K562 (cell line): ENCODE data around the gene SMAD5. TPM values are rescaled to one million over a fixed set of nuclear protein-coding genes. Genes with fewer than 3 reads are reported as not detected.

ENCODE experiments used
- ATAC-seq: fragments of 200-7000 bp; cut with Tn5 transposase; 3 replicates; pipeline ENCODE4 v1.9.1; 2020; ENCODE audit warnings: moderate library complexity
- BruUV-seq: library from RNA; stranded (reverse); fragments of 400-500 nt; replicated peaks from 2 replicates; lab custom pipeline; 2021; lab: Mats Ljungman, UMichigan
- CTCF ChIA-PET: fragments of 300-600 bp; formaldehyde crosslinking; extraction: SDS; loops from one replicate; lab custom pipeline; 2021; ENCODE audit warnings: low intra/inter-chr PET ratio; lab: Yijun Ruan, JAX
- POLR2A ChIA-PET: fragments of 300-600, 350-650 bp; sonication (Branson Sonifier 250); formaldehyde crosslinking; extraction: SDS; loops from one replicate; lab custom pipeline; 2021; ENCODE audit warnings: antibody characterized with exemption, inconsistent platforms; lab: Yijun Ruan, JAX
- DNase-seq, 4 experiments: peaks; one replicate each; pipeline versions ENCODE4 v3.0.0 to v3.0.0-alpha.2; 2011 to 2018; ENCODE audit warnings: low spot score in 3 of 4, mixed read lengths in 3 of 4; ENCODE audit errors: extremely low read depth in 1 of 4
- FAIRE-seq: peaks from 2 replicates; lab custom pipeline; 2011; peaks lifted over from hg19 to GRCh38; lab: Jason Lieb, UNC
- H2AFZ ChIP-seq: 2 replicates; pipeline ENCODE4 v1.6.0; 2011; ENCODE audit warnings: low read depth, low read length, control low read depth, inconsistent platforms
- H3K27ac ChIP-seq: fragments of 200-600 bp; 3 replicates; pipeline ENCODE4 v1.8.0; 2011; ENCODE audit warnings: low read depth, mild to moderate bottlenecking, control low read depth, inconsistent platforms, low read length, moderate library complexity, mixed read lengths; ENCODE audit errors: extremely low read depth
- H3K27me3 ChIP-seq, 2 experiments: fragments of 300-600 bp in 1 of 2; 2 replicates in 1 of 2; 3 replicates in 1 of 2; pipeline versions ENCODE4 v1.6.0 to v1.8.0; 2011; ENCODE audit warnings: inconsistent platforms in 2 of 2, low read length in 2 of 2, mild to moderate bottlenecking in 1 of 2, mixed read lengths in 1 of 2, moderate library complexity in 1 of 2; ENCODE audit not compliant: control insufficient read depth in 2 of 2, insufficient read depth in 2 of 2
- H3K36me3 ChIP-seq: fragments of 300-600 bp; 3 replicates; pipeline ENCODE4 v1.8.0; 2011; ENCODE audit warnings: mild to moderate bottlenecking, low read length, inconsistent platforms; ENCODE audit not compliant: control insufficient read depth, insufficient read depth
- H3K4me1 ChIP-seq, 2 experiments: fragments of 200-600 bp in 1 of 2; replicated peaks in 1 of 2; 2 replicates in 1 of 2; 3 replicates in 1 of 2; pipeline versions ENCODE4 v1.5.1 to v1.8.0; 2011; ENCODE audit warnings: inconsistent platforms in 2 of 2, low read length in 2 of 2, mild to moderate bottlenecking in 1 of 2, mixed read lengths in 1 of 2, moderate library complexity in 1 of 2; ENCODE audit not compliant: control insufficient read depth in 2 of 2, insufficient read depth in 2 of 2
- H3K4me2 ChIP-seq: 2 replicates; pipeline ENCODE4 v1.6.1; 2011; ENCODE audit warnings: low read length, control low read depth, inconsistent platforms, mixed read lengths; ENCODE audit not compliant: insufficient read depth
- H3K4me3 ChIP-seq: fragments of 200-600 bp; sonication (generic), shearing (Covaris generic); 2 replicates; pipeline ENCODE4 v1.5.1; 2016; ENCODE audit warnings: control low read depth, inconsistent platforms
- H3K79me2 ChIP-seq: fragments of 200-600 bp; 3 replicates; pipeline ENCODE4 v1.8.0; 2011; ENCODE audit warnings: low read length, inconsistent platforms; ENCODE audit not compliant: control insufficient read depth, insufficient read depth
- H3K9ac ChIP-seq, 2 experiments: 2 replicates each; pipeline versions ENCODE4 v1.6.0 to v1.6.1; 2011; ENCODE audit warnings: low read depth in 2 of 2, low read length in 2 of 2, control low read depth in 1 of 2, inconsistent platforms in 1 of 2, mild to moderate bottlenecking in 1 of 2, mixed read lengths in 1 of 2; ENCODE audit not compliant: insufficient read depth in 1 of 2
- H3K9me1 ChIP-seq: one replicate; pipeline ENCODE4 v1.6.0; 2011; ENCODE audit warnings: inconsistent platforms, mild to moderate bottlenecking, low read length, moderate library complexity; ENCODE audit not compliant: control insufficient read depth, insufficient read depth
- H3K9me3 ChIP-seq: replicated peaks from 2 replicates; pipeline ENCODE4 v1.5.1; 2011; ENCODE audit warnings: low read depth, low read length, inconsistent platforms; ENCODE audit not compliant: control insufficient read depth, insufficient read depth
- H4K20me1 ChIP-seq: replicated peaks from 2 replicates; pipeline ENCODE4 v1.6.1; 2011; ENCODE audit warnings: low read length, inconsistent platforms, mixed read lengths; ENCODE audit not compliant: control insufficient read depth, insufficient read depth
- CREB5 ChIP-seq: fragments of 250-450 bp; sonication (Bioruptor Pico); IDR thresholded peaks from 2 replicates; pipeline ENCODE4 v1.5.0; 2020; ENCODE audit warnings: mild to moderate bottlenecking
- ETV5 ChIP-seq: sonication (generic); formaldehyde crosslinking; IDR thresholded peaks from 2 replicates; pipeline ENCODE4 v1.4.0; 2020; ENCODE audit warnings: low read depth, mild to moderate bottlenecking, missing genetic modification reagents
- GTF2A2 ChIP-seq: IDR thresholded peaks from 2 replicates; pipeline ENCODE4 v1.6.1; 2016; ENCODE audit warnings: mild to moderate bottlenecking, missing genetic modification characterization, missing compliant biosample characterization
- IRF1 ChIP-seq: sonication (generic); formaldehyde crosslinking; IDR thresholded peaks from 2 replicates; pipeline ENCODE4 v1.8.0; 2022; ENCODE audit warnings: missing genetic modification reagents, mild to moderate bottlenecking, borderline replicate concordance
- NFRKB ChIP-seq: fragments of 450-650 bp; IDR thresholded peaks from 2 replicates; pipeline ENCODE4 v1.6.1; 2016; ENCODE audit warnings: low read depth
- POLR3A ChIP-seq: IDR thresholded peaks from 2 replicates; pipeline ENCODE4 v1.6.1; 2011; ENCODE audit warnings: borderline replicate concordance, mild to moderate bottlenecking, moderate library complexity; ENCODE audit not compliant: insufficient read length, insufficient read depth; ENCODE audit errors: extremely low read depth
- SMARCC2 ChIP-seq: fragments of 450-650 bp; IDR thresholded peaks from 2 replicates; pipeline ENCODE4 v1.6.1; 2017; ENCODE audit warnings: antibody characterized with exemption, moderate library complexity, mild to moderate bottlenecking, low read depth
- TRIM25 ChIP-seq: fragments of 450-650 bp; IDR thresholded peaks from 2 replicates; pipeline ENCODE4 v1.7.0; 2016; ENCODE audit warnings: borderline replicate concordance
- TSC22D4 ChIP-seq: fragments of 450-650 bp; IDR thresholded peaks from 2 replicates; pipeline ENCODE4 v1.6.1; 2016; ENCODE audit warnings: missing genetic modification characterization, missing biosample characterization, control low read depth
- ZBTB49 ChIP-seq: sonication (generic); formaldehyde crosslinking; IDR thresholded peaks from 2 replicates; pipeline ENCODE4 v1.8.0; 2022; ENCODE audit warnings: missing genetic modification reagents, mild to moderate bottlenecking, borderline replicate concordance
- ZKSCAN8 ChIP-seq: fragments of 200-800 bp; sonication (Bioruptor generic); IDR thresholded peaks from 2 replicates; pipeline ENCODE4 v1.6.1; 2016; ENCODE audit warnings: missing genetic modification characterization, missing compliant biosample characterization
- WGBS: fragments of 100-300 bp; shearing (Covaris generic); methylation state at CpG from one replicate; pipeline ENCODE4 v1.1.6; 2016; ENCODE audit warnings: low coverage, mixed read lengths; ENCODE audit not compliant: insufficient coverage; ENCODE audit errors: missing lambda C conversion rate; 5-methylcytosine and 5-hydroxymethylcytosine counted together
- in situ Hi-C: fragments of 300-500 bp; cut with MboI; formaldehyde crosslinking; loops from 4 replicates; pipeline ENCODE4 v1.15.0; 2018; ENCODE audit warnings: inconsistent platforms, mixed read lengths
- intact Hi-C: fragments of 100-400 bp; cut with micrococcal nuclease; formaldehyde crosslinking; loops from 2 replicates; pipeline ENCODE4 v1.14.2; 2022
- polyA plus RNA-seq, 8 experiments: library from polyadenylated mRNA; depleted of rRNA in 4 of 8; stranded (reverse) in 5 of 8; unstranded in 3 of 8; fragments of >200 nt; fragmentation: Nextera tagmentation in 2 of 8; fragmentation: Illumina TruSeq in 1 of 8; extraction: Ambion mirVana in 2 of 8; extraction: Trizol in 1 of 8; gene quantifications; 2 replicates each; pipeline versions ENCODE4 v1.2.1 to v1.2.3, GENCODE V29; 2011 to 2014; ENCODE audit warnings: inconsistent platforms in 1 of 8, missing spikeins in 1 of 8
- total RNA-seq, 7 experiments: library from RNA; depleted of rRNA in 6 of 7; stranded (reverse); fragments of >200 nt in 6 of 7; fragmentation: Illumina TruSeq in 2 of 7; extraction: Trizol in 2 of 7; gene quantifications; 2 replicates each; pipeline versions ENCODE4 v1.2.1 to v1.2.3, GENCODE V29; 2011 to 2021; ENCODE audit warnings: low replicate concordance in 1 of 7

SMAD5 gene
- total and polyA plus RNA-seq, 9 of the 15 experiments (the other 6 are each of a cell fraction or from before 2014, with no cell fraction given) = 12.4 to 53.9 (median 20.3) TPM

- Histone ChIP-seq H3K36me3 (no peaks in the 10 kb centered on the region), H3K4me1 (peaks cover 0 to 14% of the 10 kb centered on the region in 2 experiments; a peak in 2 of 5 replicates), H3K27ac (no peak overlapping the region), H3K27me3 (peaks cover 0 to 45% of the 10 kb centered on the region in 2 experiments), H2AFZ (no peak overlapping the region), H3K9ac (no peak overlapping the region), H3K9me1 (no peaks in the 10 kb centered on the region), H4K20me1 (0 out of 2 replicates have a peak, but pooled peaks cover 3% of the 10 kb centered on the region), H3K4me3 (no peak overlapping the region), H3K4me2 (no peak overlapping the region), H3K79me2 (no peaks in the 10 kb centered on the region), H3K9me3 (no peaks in the 10 kb centered on the region)
- DNase-seq (no peak), ATAC-seq (no peak), FAIRE-seq (no peak)
- TF ChIP-seq POLR3A (no peak), ZKSCAN8 (CRISPR knock-in tag) (no peak), TSC22D4 (tag) (no peak), CREB5 (CRISPR knock-in tag) (no peak), SMARCC2 (no peak), NFRKB (no peak), ETV5 (CRISPR knock-in tag) (no peak), ZBTB49 (CRISPR knock-in tag) (no peak), GTF2A2 (no peak), IRF1 (CRISPR knock-in tag) (no peak), TRIM25 (no peak)
- in situ Hi-C loops (no loop called here), intact Hi-C loops (no loop called here)
- 3% methylated on average over 3 of the region's 3 CpGs for WGBS
- CTCF ChIA-PET = no interaction called here
- BruUV-seq = no TSS peak
- POLR2A ChIA-PET = interaction anchor here (0.6 to 1.3 kb wide), 3 partner anchors 11 to 112 kb away, joined by 3 read pairs; no protein-coding TSS in a partner anchor
These were observed 61.9 kb downstream of the SMAD5 start for GRCh38 chr5:136194576-136194975.
